ENCODE data around the gene AGXT.

The AGXT gene

DNA sequence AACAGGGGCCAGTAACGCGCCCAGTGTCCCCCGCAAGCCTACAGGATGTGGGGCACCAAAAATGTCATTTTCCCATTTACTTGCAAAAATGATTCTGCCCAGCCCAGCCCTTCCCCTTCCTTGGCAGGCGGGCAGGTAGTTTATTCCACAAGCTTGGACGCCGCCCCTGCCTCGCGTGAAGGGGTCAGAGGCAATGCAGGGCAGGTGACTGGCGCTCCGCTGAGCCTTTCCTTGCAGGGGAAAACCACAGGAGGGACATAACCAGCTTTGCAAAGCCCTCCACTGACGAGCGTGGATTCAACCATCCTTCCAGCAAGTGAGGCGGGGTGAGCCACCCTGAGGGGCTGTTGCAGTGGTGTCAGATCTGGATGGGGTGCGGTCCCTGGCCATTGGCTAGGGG is 22.1 kb downstream of the AGXT start:
- H3K27ac Mint-ChIP-seq: no peak overlapping the region
- H3K27me3 Mint-ChIP-seq (ENCODE audit: low read depth): no peaks in the 10 kb centered on the region
- H3K36me3 Mint-ChIP-seq (ENCODE audit: low read depth): no peaks in the 10 kb centered on the region
- no peaks in the 10 kb centered on the region for H3K9me3 Mint-ChIP-seq
- no peak overlapping the region for H3K4me3 Mint-ChIP-seq
- no peak for DNase-seq (ENCODE audit: low spot score)
- H3K4me1 Mint-ChIP-seq (ENCODE audit: low read depth): no peaks in the 10 kb centered on the region

GRCh38 chr2:240891492-240892340 is 23.1 kb downstream of the AGXT start:
- no peaks in the 10 kb centered on the region for H3K4me1 Mint-ChIP-seq (ENCODE audit: low read depth)
- H3K4me3 Mint-ChIP-seq: no peak overlapping the region
- no peak overlapping the region for H3K27ac Mint-ChIP-seq
- H3K9me3 Mint-ChIP-seq: no peaks in the 10 kb centered on the region
- DNase-seq (ENCODE audit: low spot score): no peak
- no peaks in the 10 kb centered on the region for H3K36me3 Mint-ChIP-seq (ENCODE audit: low read depth)
- H3K27me3 Mint-ChIP-seq (ENCODE audit: low read depth): no peaks in the 10 kb centered on the region

DNA sequence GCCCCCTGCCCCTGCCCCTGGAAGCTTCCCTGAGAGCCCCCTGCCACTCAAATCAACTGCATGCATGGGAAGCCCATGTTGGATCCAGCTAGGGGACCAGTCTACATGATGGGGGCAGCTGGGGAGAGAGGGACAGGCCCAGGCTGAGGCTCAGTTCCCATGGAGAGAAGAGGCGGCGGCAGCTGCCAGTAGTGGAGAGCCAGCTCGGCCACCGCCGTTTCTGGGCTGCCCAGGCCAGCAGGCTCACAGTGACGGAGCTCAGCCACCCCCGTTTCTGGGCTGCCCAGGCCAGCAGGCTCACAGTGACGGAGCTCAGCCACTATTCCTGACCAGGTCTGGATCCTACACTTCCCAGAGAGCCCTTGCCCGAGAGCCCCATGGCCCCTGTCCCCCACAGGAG is 23.7 kb downstream of the AGXT start:
- no peak overlapping the region for H3K27ac Mint-ChIP-seq
- no peaks in the 10 kb centered on the region for H3K27me3 Mint-ChIP-seq (ENCODE audit: low read depth)
- H3K4me3 Mint-ChIP-seq: no peak overlapping the region
- no peaks in the 10 kb centered on the region for H3K9me3 Mint-ChIP-seq
- no peak for DNase-seq (ENCODE audit: low spot score)
- H3K4me1 Mint-ChIP-seq (ENCODE audit: low read depth): no peaks in the 10 kb centered on the region
- no peaks in the 10 kb centered on the region for H3K36me3 Mint-ChIP-seq (ENCODE audit: low read depth)

GRCh38 chr2:240892925-240893324 is 24.3 kb downstream of the AGXT start:
- Mint-ChIP-seq H3K27ac (no peak overlapping the region), H3K36me3 (ENCODE audit: low read depth) (no peaks in the 10 kb centered on the region), H3K27me3 (ENCODE audit: low read depth) (no peaks in the 10 kb centered on the region), H3K9me3 (no peaks in the 10 kb centered on the region), H3K4me1 (ENCODE audit: low read depth) (no peaks in the 10 kb centered on the region), H3K4me3 (no peak overlapping the region)
- DNase-seq (ENCODE audit: low spot score): no peak

- Mint-ChIP-seq H3K4me1 (ENCODE audit: low read depth) (no peaks in the 10 kb centered on the region), H3K36me3 (ENCODE audit: low read depth) (no peaks in the 10 kb centered on the region), H3K4me3 (no peak overlapping the region), H3K9me3 (no peaks in the 10 kb centered on the region), H3K27me3 (ENCODE audit: low read depth) (no peaks in the 10 kb centered on the region), H3K27ac (no peak overlapping the region)
- peak; percentile 22 for DNase-seq (ENCODE audit: low spot score)
Observed at GRCh38 chr2:240893363-240893844, 24.8 kb downstream of the AGXT start.

- Mint-ChIP-seq H3K36me3 (ENCODE audit: low read depth) (no peaks in the 10 kb centered on the region), H3K4me3 (no peak overlapping the region), H3K4me1 (ENCODE audit: low read depth) (no peaks in the 10 kb centered on the region), H3K9me3 (no peaks in the 10 kb centered on the region), H3K27ac (no peak overlapping the region), H3K27me3 (ENCODE audit: low read depth) (no peaks in the 10 kb centered on the region)
- no peak for DNase-seq (ENCODE audit: low spot score)
Observed at GRCh38 chr2:240894006-240894405, 25.4 kb downstream of the AGXT start.

GRCh38 chr2:240894836-240895558 is 26.4 kb downstream of the AGXT start:
- Mint-ChIP-seq H3K36me3 (ENCODE audit: low read depth) (no peaks in the 10 kb centered on the region), H3K4me3 (no peak overlapping the region), H3K9me3 (no peaks in the 10 kb centered on the region), H3K27me3 (ENCODE audit: low read depth) (no peaks in the 10 kb centered on the region), H3K4me1 (ENCODE audit: low read depth) (no peaks in the 10 kb centered on the region), H3K27ac (no peak overlapping the region)
- DNase-seq (ENCODE audit: low spot score): no peak

GRCh38 chr2:240895656-240896388 is 27.2 kb downstream of the AGXT start, which contains the start of gene MAB21L4:
Gene MAB21L4, minus strand, starts transcription at chr2:240896156. Its CDS starts 159 bp downstream, at chr2:240895997.
- Mint-ChIP-seq H3K4me1 (ENCODE audit: low read depth) (no peaks in the 10 kb centered on the region), H3K9me3 (no peaks in the 10 kb centered on the region), H3K36me3 (ENCODE audit: low read depth) (no peaks in the 10 kb centered on the region), H3K4me3 (no peak within 1 kb of the TSS), H3K27me3 (ENCODE audit: low read depth) (no peaks in the 10 kb centered on the region), H3K27ac (no peak within 1 kb of the TSS)
- DNase-seq (ENCODE audit: low spot score): no peak

- H3K36me3 Mint-ChIP-seq (ENCODE audit: low read depth): no peaks in the 10 kb centered on the region
- no peak overlapping the region for H3K4me3 Mint-ChIP-seq
- no peaks in the 10 kb centered on the region for H3K4me1 Mint-ChIP-seq (ENCODE audit: low read depth)
- H3K27ac Mint-ChIP-seq: no peak overlapping the region
- H3K27me3 Mint-ChIP-seq (ENCODE audit: low read depth): no peaks in the 10 kb centered on the region
- no peaks in the 10 kb centered on the region for H3K9me3 Mint-ChIP-seq
- no peak for DNase-seq (ENCODE audit: low spot score)
Observed at GRCh38 chr2:240896394-240896793, 27.8 kb downstream of the AGXT start.

DNA sequence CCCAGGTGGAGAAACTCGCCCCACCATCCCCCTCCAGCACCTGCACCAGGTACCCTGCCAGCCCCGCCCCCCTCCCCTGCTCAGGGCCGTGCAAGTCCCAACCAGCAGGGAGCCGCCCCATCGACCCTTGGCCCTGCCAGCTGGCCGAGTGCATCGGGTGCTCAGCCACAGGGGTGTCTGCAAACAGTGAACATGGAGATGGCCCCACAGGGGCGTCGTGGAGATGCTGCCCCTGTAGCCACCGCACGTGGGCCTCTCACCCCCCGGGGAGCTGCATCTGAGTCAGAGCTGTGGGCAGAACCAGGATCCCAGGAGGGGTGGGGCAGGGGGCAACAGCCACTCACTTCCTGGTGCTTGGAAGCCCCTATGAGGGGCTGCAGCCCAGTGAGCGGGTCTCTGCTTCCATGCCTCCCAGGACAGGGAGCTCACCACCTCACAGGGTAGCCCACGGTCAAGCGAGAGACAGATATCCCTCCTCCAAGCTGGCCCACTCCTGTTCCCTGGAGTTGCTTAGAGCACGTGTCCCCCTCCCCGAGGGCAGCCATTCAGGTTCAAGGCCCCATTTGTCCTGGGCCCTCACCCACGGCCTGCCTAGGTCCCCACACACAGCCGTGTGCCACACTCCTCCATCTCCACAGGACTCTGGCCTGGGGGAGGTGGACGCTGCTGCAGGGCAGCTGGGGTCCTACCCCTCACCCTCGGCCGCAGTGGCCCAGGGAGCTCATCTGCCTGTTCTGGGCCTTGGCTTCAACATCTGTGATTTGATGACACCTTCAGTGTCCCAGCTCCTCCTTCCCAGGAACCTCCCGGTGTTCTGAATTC is 28.5 kb downstream of the AGXT start:
- Mint-ChIP-seq H3K36me3 (ENCODE audit: low read depth) (no peaks in the 10 kb centered on the region), H3K27ac (no peak overlapping the region), H3K27me3 (ENCODE audit: low read depth) (no peaks in the 10 kb centered on the region)

DNA sequence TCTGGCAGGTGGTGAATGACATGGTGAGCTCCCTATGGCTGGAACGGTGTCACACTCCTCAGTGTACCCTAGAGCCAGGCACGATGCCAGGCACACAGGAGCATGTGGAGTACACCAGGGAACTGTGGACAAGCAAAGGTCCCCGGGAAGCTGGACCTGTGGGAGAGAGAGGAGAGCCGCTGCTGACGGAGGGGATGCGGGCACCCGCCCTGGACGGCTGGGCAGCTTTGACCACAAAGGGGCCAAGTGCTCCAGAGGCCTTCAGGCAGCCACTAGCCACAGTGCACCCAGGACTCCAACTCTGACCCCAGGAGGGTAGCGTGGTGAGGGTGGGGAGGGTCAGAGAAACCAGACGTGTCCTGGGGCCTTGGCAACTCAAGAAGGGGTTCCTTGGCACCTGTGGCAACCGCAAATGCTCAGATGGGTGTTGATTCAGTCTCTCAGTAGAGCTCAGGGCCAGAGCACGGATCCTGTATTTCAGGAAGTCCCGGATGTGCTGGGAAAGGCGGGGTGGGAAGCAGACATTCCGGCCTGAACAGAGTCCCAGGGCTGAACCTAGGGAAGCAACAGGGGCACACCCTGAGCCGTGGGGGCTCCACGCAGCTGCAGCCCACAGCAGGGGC is 29.6 kb downstream of the AGXT start:
- DNase-seq (ENCODE audit: low spot score): no peak
- H3K27me3 Mint-ChIP-seq (ENCODE audit: low read depth): no peaks in the 10 kb centered on the region

More for the DNA sequence above, 28.5 kb downstream of the AGXT start:
- H3K4me1 Mint-ChIP-seq (ENCODE audit: low read depth): no peaks in the 10 kb centered on the region
- no peak for DNase-seq (ENCODE audit: low spot score)
- H3K9me3 Mint-ChIP-seq: no peaks in the 10 kb centered on the region
- H3K4me3 Mint-ChIP-seq: no peak overlapping the region

GRCh38 chr2:240898731-240899467 is 30.3 kb downstream of the AGXT start:
- Mint-ChIP-seq H3K4me3 (no peak overlapping the region), H3K4me1 (ENCODE audit: low read depth) (no peaks in the 10 kb centered on the region), H3K27ac (no peak overlapping the region), H3K27me3 (ENCODE audit: low read depth) (no peaks in the 10 kb centered on the region), H3K9me3 (no peaks in the 10 kb centered on the region), H3K36me3 (ENCODE audit: low read depth) (no peaks in the 10 kb centered on the region)
- no peak for DNase-seq (ENCODE audit: low spot score)

More for the DNA sequence above, 29.6 kb downstream of the AGXT start:
- Mint-ChIP-seq H3K4me3 (no peak overlapping the region), H3K27ac (no peak overlapping the region), H3K4me1 (ENCODE audit: low read depth) (no peaks in the 10 kb centered on the region), H3K36me3 (ENCODE audit: low read depth) (no peaks in the 10 kb centered on the region), H3K9me3 (no peaks in the 10 kb centered on the region)

All from T-helper 2 cell treated with Interferon-gamma antibody and Interleukin-4, amounts not matched to agents 5 μg/mL and 100 μg/mL, for 36 hours (primary cell).